HCT116 (cell line): Measurements from ENCODE around the gene FBXO42. TPM values are rescaled to one million over a fixed set of nuclear protein-coding genes. Genes with fewer than 3 reads are reported as not detected.

Experiments used
- ATAC-seq: fragments of 200-7000 bp; cut with Tn5 transposase; 2 replicates; pipeline ENCODE4 v1.9.1; 2020; ENCODE audit warnings: mild to moderate bottlenecking, moderate library complexity
- BruUV-seq: library from RNA; stranded (reverse); fragments of 400-500 nt; replicated peaks from 2 replicates; lab custom pipeline; 2021; lab: Mats Ljungman, UMichigan
- CTCF ChIA-PET: fragments of 300-600 bp; sonication (Branson Sonifier 250); formaldehyde crosslinking; loops from one replicate; lab custom pipeline; 2021; ENCODE audit warnings: antibody characterized with exemption; lab: Charles Lee
- POLR2A ChIA-PET: fragments of 300-600, 350-600 bp; sonication (Branson Sonifier 250); formaldehyde crosslinking; loops from one replicate; lab custom pipeline; 2021; ENCODE audit warnings: antibody characterized with exemption; lab: Charles Lee
- RAD21 ChIA-PET, 2 experiments: fragments of 300-600 bp; sonication (Branson Sonifier 250); formaldehyde crosslinking; loops; one replicate each; lab custom pipeline; 2023; ENCODE audit warnings: low total read pairs in 2 of 2; ENCODE audit not compliant: uncharacterized antibody in 2 of 2, unreplicated experiment in 2 of 2, low non-redundant PET in 1 of 2; lab: Charles Lee
- DNase-seq: peaks from one replicate; pipeline ENCODE4 v3.0.0-alpha.2; 2010; ENCODE audit warnings: low read depth, low spot score
- H2AFZ ChIP-seq: fragments of 200-600 bp; shearing (Covaris generic), sonication (generic); 2 replicates; pipeline ENCODE4 v1.6.1; 2017; ENCODE audit warnings: low read depth, mixed run types, mixed read lengths, antibody characterized with exemption, low read length; ENCODE audit not compliant: poor library complexity, severe bottlenecking
- H3K27ac ChIP-seq: 2 replicates; pipeline ENCODE4 v1.5.1; 2012; ENCODE audit warnings: low read depth, low read length
- H3K27me3 ChIP-seq: fragments of 200-600 bp; sonication (generic); 2 replicates; pipeline ENCODE4 v1.6.1; 2016; ENCODE audit warnings: mixed run types, low read length, mixed read lengths; ENCODE audit not compliant: insufficient read depth
- H3K36me3 ChIP-seq, 2 experiments: fragments of 200-500 bp in 1 of 2; fragments of 200-600 bp in 1 of 2; sonication (Bioruptor generic) in 1 of 2; sonication (generic) in 1 of 2; 2 replicates each; pipeline versions ENCODE4 v1.5.1 to v1.6.1; 2014 to 2016; ENCODE audit warnings: low read length in 2 of 2, inconsistent platforms in 1 of 2, mixed read lengths in 1 of 2, mixed run types in 1 of 2; ENCODE audit not compliant: insufficient read depth in 2 of 2, control insufficient read depth in 1 of 2
- H3K4me1 ChIP-seq, 2 experiments: fragments of 200-600 bp in 1 of 2; sonication (generic) in 1 of 2; 2 replicates each; pipeline versions ENCODE4 v1.5.1 to v1.6.1; 2012 to 2017; ENCODE audit warnings: low read length in 2 of 2, inconsistent platforms in 1 of 2, mild to moderate bottlenecking in 1 of 2, mixed read lengths in 1 of 2, mixed run types in 1 of 2, moderate library complexity in 1 of 2; ENCODE audit not compliant: insufficient read depth in 2 of 2, control insufficient read depth in 1 of 2
- H3K4me2 ChIP-seq: fragments of 200-600 bp; sonication (generic); 2 replicates; pipeline ENCODE4 v1.6.1; 2017; ENCODE audit warnings: mixed run types, low read length, mixed read lengths
- H3K4me3 ChIP-seq, 2 experiments: fragments of 200-600 bp in 1 of 2; sonication (generic) in 1 of 2; replicated peaks in 1 of 2; 2 replicates each; pipeline ENCODE4 v1.5.1; 2011 to 2016; ENCODE audit warnings: low read length in 2 of 2, control low read depth in 1 of 2, low read depth in 1 of 2, mild to moderate bottlenecking in 1 of 2, mixed read lengths in 1 of 2, mixed run types in 1 of 2
- H3K79me2 ChIP-seq: fragments of 200-600 bp; sonication (generic); 2 replicates; pipeline ENCODE4 v1.6.1; 2017; ENCODE audit warnings: mild to moderate bottlenecking, mixed run types, low read length, moderate library complexity, mixed read lengths; ENCODE audit not compliant: insufficient read depth
- H3K9ac ChIP-seq: fragments of 200-600 bp; sonication (generic); 2 replicates; pipeline ENCODE4 v1.6.1; 2016; ENCODE audit warnings: low read length, mixed read lengths
- H3K9me2 ChIP-seq: fragments of 200-600 bp; sonication (generic), shearing (Covaris generic); 2 replicates; pipeline ENCODE4 v1.6.1; 2017; ENCODE audit warnings: mixed run types, mild to moderate bottlenecking, moderate library complexity; ENCODE audit not compliant: insufficient read depth
- H3K9me3 ChIP-seq, 2 experiments: fragments of 200-500 bp in 1 of 2; fragments of 200-600 bp in 1 of 2; sonication (Bioruptor generic) in 1 of 2; sonication (generic) in 1 of 2; 2 replicates each; pipeline ENCODE4 v1.6.1; 2014 to 2017; ENCODE audit warnings: low read length in 2 of 2, mixed read lengths in 2 of 2, inconsistent platforms in 1 of 2, low read depth in 1 of 2, mild to moderate bottlenecking in 1 of 2, mixed run types in 1 of 2, moderate library complexity in 1 of 2; ENCODE audit not compliant: control insufficient read depth in 1 of 2, insufficient read depth in 1 of 2
- H4K20me1 ChIP-seq: fragments of 200-600 bp; sonication (generic), shearing (Covaris generic); 2 replicates; pipeline ENCODE4 v1.6.1; 2017; ENCODE audit warnings: mixed run types, mild to moderate bottlenecking, moderate library complexity; ENCODE audit not compliant: insufficient read depth
- EGR1 ChIP-seq: IDR thresholded peaks from 2 replicates; pipeline ENCODE4 v1.6.1; 2012; ENCODE audit warnings: low read depth
- EZH2 ChIP-seq: fragments of 200-600 bp; sonication (generic); IDR thresholded peaks from 2 replicates; pipeline ENCODE4 v1.6.1; 2017; ENCODE audit warnings: antibody characterized with exemption, mixed run types
- EZH2phosphoT487 ChIP-seq: fragments of 200-600 bp; IDR thresholded peaks from 2 replicates; pipeline ENCODE4 v1.6.1; 2018; ENCODE audit warnings: antibody characterized with exemption, borderline replicate concordance
- JUND ChIP-seq: IDR thresholded peaks from 2 replicates; pipeline ENCODE4 v1.6.1; 2012
- POLR2A ChIP-seq: IDR thresholded peaks from 2 replicates; pipeline ENCODE4 v1.7.0; 2011; ENCODE audit warnings: borderline replicate concordance; ENCODE audit not compliant: insufficient read depth, insufficient read length; ENCODE audit errors: extremely low read depth
- SIN3A ChIP-seq: IDR thresholded peaks from 2 replicates; pipeline ENCODE4 v1.6.1; 2012; ENCODE audit warnings: low read depth
- ZNF274 ChIP-seq: fragments of 200-500 bp; sonication (Bioruptor generic); IDR thresholded peaks from 2 replicates; pipeline ENCODE4 v1.6.1; 2014; ENCODE audit warnings: mild to moderate bottlenecking, low read depth, low read length, inconsistent platforms
- intact Hi-C: fragments of 100-400 bp; cut with micrococcal nuclease; formaldehyde crosslinking; loops from 2 replicates; pipeline ENCODE4 v1.10.0; 2022
- total RNA-seq: library from RNA; stranded (reverse); gene quantifications from one replicate; pipeline ENCODE4 v1.2.1, GENCODE V29; 2021; ENCODE audit not compliant: unreplicated experiment
- TF ChIP-seq, protein P1 (sequence below): IDR thresholded peaks from 2 replicates; pipeline ENCODE4 v1.6.1; 2012
- TF ChIP-seq, protein P2 (sequence below): IDR thresholded peaks from 2 replicates; pipeline ENCODE4 v1.6.1; 2011; ENCODE audit warnings: mild to moderate bottlenecking, low read length, moderate library complexity; ENCODE audit not compliant: insufficient replicate concordance; ENCODE audit errors: extremely low read depth

Gene FBXO42
- total RNA-seq, 1 experiment from 2014 or later: 20.6 TPM

DNA sequence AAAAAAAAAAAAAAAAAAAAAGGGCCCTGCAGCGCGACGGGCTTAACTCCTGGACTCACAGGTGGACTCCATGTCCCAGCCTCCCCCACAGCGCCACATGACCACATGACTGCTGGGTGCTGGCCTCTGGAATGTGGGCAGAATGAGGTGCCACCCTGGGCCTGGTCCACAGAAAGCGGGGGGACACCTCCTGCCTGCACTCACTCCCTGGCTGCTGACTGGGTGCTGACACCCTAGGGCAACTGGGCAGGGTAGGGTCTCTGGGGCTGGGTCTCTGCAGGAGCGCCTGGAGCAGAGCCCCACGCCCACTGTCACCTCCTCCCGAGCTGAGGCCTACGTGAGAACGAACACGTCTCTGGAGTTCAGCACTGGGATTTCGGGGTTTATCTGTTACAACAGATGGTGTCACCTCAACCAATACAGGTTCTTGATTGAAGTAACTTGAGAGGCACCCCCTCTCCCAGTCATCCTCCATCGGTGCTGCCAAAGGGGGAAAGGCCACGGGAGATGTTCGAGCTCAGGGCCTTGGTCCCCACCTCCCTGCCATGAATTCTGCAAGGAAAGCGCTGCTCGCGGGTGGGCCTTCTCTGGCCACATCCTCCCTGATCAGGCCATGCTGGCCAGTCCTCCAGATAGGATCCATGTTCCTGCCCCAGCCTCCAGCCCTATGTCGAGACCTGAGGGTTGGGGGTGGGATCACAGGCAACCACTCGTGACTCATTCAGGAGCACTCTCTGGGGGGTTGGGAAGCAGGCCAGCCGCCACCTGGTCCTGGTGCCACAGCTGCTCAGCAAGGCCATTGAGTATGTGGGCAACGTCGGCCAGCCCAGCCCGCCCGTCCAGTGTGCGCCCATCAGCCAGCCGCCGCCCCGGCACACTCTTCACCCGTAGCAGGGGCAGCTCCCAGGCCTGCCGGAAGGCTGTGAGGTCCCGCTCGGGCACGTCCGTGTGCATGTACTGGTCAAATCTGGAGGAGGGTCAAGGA lies 120.7 kb downstream of the FBXO42 start:
- H3K4me3 ChIP-seq: no peak overlapping the region
- no peaks in the 10 kb centered on the region for H3K9me2 ChIP-seq
- H3K4me1 ChIP-seq: peaks cover 9 to 20% of the 10 kb centered on the region in 2 experiments
- DNase-seq (no peak), ATAC-seq (no peak)
- H3K36me3 ChIP-seq: no peaks in the 10 kb centered on the region
- no peak overlapping the region for H3K9ac ChIP-seq
- no peak overlapping the region; the same call in 1 of the 2 replicates for H3K27ac ChIP-seq
- intact Hi-C loops: no loop called here
- no peaks in the 10 kb centered on the region; the same call in 1 of the 2 replicates for H3K79me2 ChIP-seq
- ChIA-PET POLR2A (interaction anchor here (1.2 kb wide), 1 partner anchor 14 kb away, joined by 3 read pairs; no protein-coding TSS in a partner anchor), CTCF (no interaction called here), RAD21 (no interaction called here)
- TF ChIP-seq, protein P1, sequence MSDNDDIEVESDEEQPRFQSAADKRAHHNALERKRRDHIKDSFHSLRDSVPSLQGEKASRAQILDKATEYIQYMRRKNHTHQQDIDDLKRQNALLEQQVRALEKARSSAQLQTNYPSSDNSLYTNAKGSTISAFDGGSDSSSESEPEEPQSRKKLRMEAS: no peak
- TF ChIP-seq POLR2A (no peak), EZH2 (no peak), SIN3A (no peak), ZNF274 (no peak), EZH2phosphoT487 (no peak), EGR1 (no peak), JUND (no peak)
- TF ChIP-seq, protein P2, sequence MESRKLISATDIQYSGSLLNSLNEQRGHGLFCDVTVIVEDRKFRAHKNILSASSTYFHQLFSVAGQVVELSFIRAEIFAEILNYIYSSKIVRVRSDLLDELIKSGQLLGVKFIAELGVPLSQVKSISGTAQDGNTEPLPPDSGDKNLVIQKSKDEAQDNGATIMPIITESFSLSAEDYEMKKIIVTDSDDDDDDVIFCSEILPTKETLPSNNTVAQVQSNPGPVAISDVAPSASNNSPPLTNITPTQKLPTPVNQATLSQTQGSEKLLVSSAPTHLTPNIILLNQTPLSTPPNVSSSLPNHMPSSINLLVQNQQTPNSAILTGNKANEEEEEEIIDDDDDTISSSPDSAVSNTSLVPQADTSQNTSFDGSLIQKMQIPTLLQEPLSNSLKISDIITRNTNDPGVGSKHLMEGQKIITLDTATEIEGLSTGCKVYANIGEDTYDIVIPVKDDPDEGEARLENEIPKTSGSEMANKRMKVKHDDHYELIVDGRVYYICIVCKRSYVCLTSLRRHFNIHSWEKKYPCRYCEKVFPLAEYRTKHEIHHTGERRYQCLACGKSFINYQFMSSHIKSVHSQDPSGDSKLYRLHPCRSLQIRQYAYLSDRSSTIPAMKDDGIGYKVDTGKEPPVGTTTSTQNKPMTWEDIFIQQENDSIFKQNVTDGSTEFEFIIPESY: no peak
- H4K20me1 ChIP-seq: no peaks in the 10 kb centered on the region
- H3K27me3 ChIP-seq: no peaks in the 10 kb centered on the region
- H3K9me3 ChIP-seq: no peaks in the 10 kb centered on the region
- no peak overlapping the region for H2AFZ ChIP-seq
- BruUV-seq: no TSS peak
- no peak overlapping the region for H3K4me2 ChIP-seq
